ENCODE measurements around the gene UGT1A3. TPM values are rescaled to one million over a fixed set of nuclear protein-coding genes. Genes with fewer than 3 reads are reported as not detected.

The UGT1A3 gene
- total RNA-seq, 1 donor from 2014 or later, result not detected

- H3K27me3 ChIP-seq (ENCODE audit: control insufficient read depth, insufficient read depth, low read length), result no peaks in the 10 kb centered on the region
- no peak for TF ChIP-seq CTCF (IDR thresholded peaks at IDR 0.05; ENCODE audit: insufficient read depth, low read length, poor library complexity, severe bottlenecking)
- H3K36me3 ChIP-seq (ENCODE audit: control insufficient read depth, insufficient read depth, low read length), result no peaks in the 10 kb centered on the region
- no peak overlapping the region for H3K4me3 ChIP-seq (ENCODE audit: low read depth, low read length)
- DNase-seq (ENCODE audit: low read depth), result no peak
Measured at GRCh38 chr2:233758141-233758540, 29.3 kb downstream of the UGT1A3 start.

GRCh38 chr2:233758849-233759248 lies 30.0 kb downstream of the UGT1A3 start:
- no peak for DNase-seq (ENCODE audit: low read depth)
- no peak for TF ChIP-seq CTCF (IDR thresholded peaks at IDR 0.05; ENCODE audit: insufficient read depth, low read length, poor library complexity, severe bottlenecking)
- H3K36me3 ChIP-seq (ENCODE audit: control insufficient read depth, insufficient read depth, low read length), result no peaks in the 10 kb centered on the region
- H3K27me3 ChIP-seq (ENCODE audit: control insufficient read depth, insufficient read depth, low read length), result no peaks in the 10 kb centered on the region
- H3K4me3 ChIP-seq (ENCODE audit: low read depth, low read length), result no peak overlapping the region

GRCh38 chr2:233760043-233760442 lies 31.2 kb downstream of the UGT1A3 start, which contains the start of gene UGT1A1:
TSS of gene UGT1A1 (plus strand) at chr2:233760270. CDS start at chr2:233760288, 18 bp downstream.
- TF ChIP-seq CTCF (IDR thresholded peaks at IDR 0.05; ENCODE audit: insufficient read depth, low read length, poor library complexity, severe bottlenecking), result no peak
- no peak within 1 kb of the TSS for H3K4me3 ChIP-seq (ENCODE audit: low read depth, low read length)

GRCh38 chr2:233761040-233761769 lies 32.4 kb downstream of the UGT1A3 start:
- no peak for DNase-seq (ENCODE audit: low read depth)

More at GRCh38 chr2:233760043-233760442, 31.2 kb downstream of the UGT1A3 start, which contains the start of gene UGT1A1:
- no peaks in the 10 kb centered on the region for H3K36me3 ChIP-seq (ENCODE audit: control insufficient read depth, insufficient read depth, low read length)
- no peak for DNase-seq (ENCODE audit: low read depth)
- H3K27me3 ChIP-seq (ENCODE audit: control insufficient read depth, insufficient read depth, low read length), result no peaks in the 10 kb centered on the region

GRCh38 chr2:233764264-233764663 lies 35.4 kb downstream of the UGT1A3 start:
- Histone ChIP-seq H3K27me3 (ENCODE audit: control insufficient read depth, insufficient read depth, low read length) (no peaks in the 10 kb centered on the region), H3K4me3 (ENCODE audit: low read depth, low read length) (no peak overlapping the region), H3K36me3 (ENCODE audit: control insufficient read depth, insufficient read depth, low read length) (no peaks in the 10 kb centered on the region)
- peak; percentile 16 for DNase-seq (ENCODE audit: low read depth)
- no peak for TF ChIP-seq CTCF (IDR thresholded peaks at IDR 0.05; ENCODE audit: insufficient read depth, low read length, poor library complexity, severe bottlenecking)

More at GRCh38 chr2:233761040-233761769, 32.4 kb downstream of the UGT1A3 start:
- Histone ChIP-seq H3K4me3 (ENCODE audit: low read depth, low read length) (no peak overlapping the region), H3K36me3 (ENCODE audit: control insufficient read depth, insufficient read depth, low read length) (no peaks in the 10 kb centered on the region), H3K27me3 (ENCODE audit: control insufficient read depth, insufficient read depth, low read length) (no peaks in the 10 kb centered on the region)
- TF ChIP-seq CTCF (IDR thresholded peaks at IDR 0.05; ENCODE audit: insufficient read depth, low read length, poor library complexity, severe bottlenecking), result no peak

- Histone ChIP-seq H3K27me3 (ENCODE audit: control insufficient read depth, insufficient read depth, low read length) (no peaks in the 10 kb centered on the region), H3K36me3 (ENCODE audit: control insufficient read depth, insufficient read depth, low read length) (no peaks in the 10 kb centered on the region), H3K4me3 (ENCODE audit: low read depth, low read length) (no peak overlapping the region)
- TF ChIP-seq CTCF (IDR thresholded peaks at IDR 0.05; ENCODE audit: insufficient read depth, low read length, poor library complexity, severe bottlenecking), result no peak
- no peak for DNase-seq (ENCODE audit: low read depth)
Measured at GRCh38 chr2:233764761-233765160, 35.9 kb downstream of the UGT1A3 start.

Data from kidney epithelial cell (primary cell).